WTC11 (cell line): ENCODE measurements around the gene E2F4. TPM values are rescaled to one million over a fixed set of nuclear protein-coding genes. Genes with fewer than 3 reads are reported as not detected.

Experiments
- ATAC-seq: fragments of 200-7000 bp; cut with Tn5 transposase; 2 replicates; pipeline ENCODE4 v1.10.0; 2021; ENCODE audit warnings: mild to moderate bottlenecking, moderate library complexity
- CTCF ChIA-PET: fragments of 300-600 bp; sonication (Branson Sonifier 250); formaldehyde crosslinking; loops from one replicate; lab custom pipeline; 2021; ENCODE audit warnings: antibody characterized with exemption; lab: Charles Lee
- POLR2A ChIA-PET: fragments of 350-600 bp; sonication (Branson Sonifier 250); formaldehyde crosslinking; loops from one replicate; lab custom pipeline; 2021; ENCODE audit warnings: antibody characterized with exemption; lab: Charles Lee
- DNase-seq: peaks from one replicate; pipeline ENCODE4 v3.0.0; 2021; ENCODE audit warnings: low spot score
- H3K27ac Mint-ChIP-seq: 2 replicates; pipeline ENCODE4 v1.8.0; 2021; ENCODE audit warnings: mixed read lengths
- H3K27me3 Mint-ChIP-seq: 2 replicates; pipeline ENCODE4 v1.8.0; 2021; ENCODE audit warnings: low read depth, mild to moderate bottlenecking, moderate library complexity, mixed read lengths
- H3K36me3 Mint-ChIP-seq: 2 replicates; pipeline ENCODE4 v1.8.0; 2021; ENCODE audit warnings: mixed read lengths
- H3K4me1 Mint-ChIP-seq: 2 replicates; pipeline ENCODE4 v1.8.0; 2022; ENCODE audit warnings: mixed read lengths
- H3K4me3 Mint-ChIP-seq: 2 replicates; pipeline ENCODE4 v1.8.0; 2021; ENCODE audit warnings: mild to moderate bottlenecking, moderate library complexity, mixed read lengths
- H3K9me3 Mint-ChIP-seq: 2 replicates; pipeline ENCODE4 v1.8.0; 2021; ENCODE audit warnings: mixed read lengths
- CBFB ChIP-seq: sonication (generic); formaldehyde crosslinking; IDR thresholded peaks from 2 replicates; pipeline ENCODE4 v1.8.1; 2022; ENCODE audit warnings: mild to moderate bottlenecking, low read depth, missing genetic modification reagents
- CREM ChIP-seq: sonication (generic); formaldehyde crosslinking; IDR thresholded peaks from 2 replicates; pipeline ENCODE4 v1.8.1; 2022; ENCODE audit warnings: mild to moderate bottlenecking, missing genetic modification reagents, moderate library complexity
- ELF4 ChIP-seq: sonication (generic); formaldehyde crosslinking; IDR thresholded peaks from 2 replicates; pipeline ENCODE4 v1.8.1; 2022; ENCODE audit warnings: low read depth, mild to moderate bottlenecking, moderate library complexity, missing genetic modification reagents
- EMX1 ChIP-seq: fragments of 250-450 bp; sonication (Bioruptor Pico); IDR thresholded peaks from 2 replicates; pipeline ENCODE4 v1.8.0; 2021; ENCODE audit warnings: mild to moderate bottlenecking
- FOXK1 ChIP-seq: sonication (generic); formaldehyde crosslinking; IDR thresholded peaks from 2 replicates; pipeline ENCODE4 v1.8.0; 2022; ENCODE audit warnings: mild to moderate bottlenecking, moderate library complexity, missing genetic modification reagents
- FOXP1 ChIP-seq: sonication (generic); formaldehyde crosslinking; IDR thresholded peaks from 2 replicates; pipeline ENCODE4 v1.8.0; 2022; ENCODE audit warnings: missing genetic modification reagents, mild to moderate bottlenecking, moderate library complexity, borderline replicate concordance
- GRHL2 ChIP-seq: fragments of 250-450 bp; sonication (Bioruptor Pico); IDR thresholded peaks from 2 replicates; pipeline ENCODE4 v1.8.0; 2022; ENCODE audit warnings: mild to moderate bottlenecking, moderate library complexity; ENCODE audit not compliant: insufficient replicate concordance, severe bottlenecking
- NFYB ChIP-seq: sonication (generic); formaldehyde crosslinking; conservative IDR thresholded peaks from 2 replicates; pipeline ENCODE4 v1.8.0; 2022; ENCODE audit warnings: low read depth, missing genetic modification reagents
- NR1H2 ChIP-seq: sonication (generic); formaldehyde crosslinking; IDR thresholded peaks from 2 replicates; pipeline ENCODE4 v1.9.0; 2021; ENCODE audit warnings: mild to moderate bottlenecking, moderate library complexity, missing genetic modification reagents
- RORB ChIP-seq: fragments of 250-450 bp; sonication (Bioruptor Pico); IDR thresholded peaks from 2 replicates; pipeline ENCODE4 v1.9.0; 2021; ENCODE audit warnings: mild to moderate bottlenecking
- SOX15 ChIP-seq: fragments of 250-450 bp; sonication (Bioruptor Pico); IDR thresholded peaks from 2 replicates; pipeline ENCODE4 v1.9.0; 2021; ENCODE audit warnings: mild to moderate bottlenecking
- TCF7 ChIP-seq: sonication (generic); formaldehyde crosslinking; IDR thresholded peaks from 2 replicates; pipeline ENCODE4 v1.8.0; 2022; ENCODE audit warnings: mild to moderate bottlenecking, low read depth, missing genetic modification reagents, moderate library complexity
- TEAD1 ChIP-seq: sonication (generic); formaldehyde crosslinking; IDR thresholded peaks from 2 replicates; pipeline ENCODE4 v1.8.0; 2022; ENCODE audit warnings: mild to moderate bottlenecking, missing genetic modification reagents
- TP53 ChIP-seq: sonication (generic); formaldehyde crosslinking; IDR thresholded peaks from 2 replicates; pipeline ENCODE4 v1.8.1; 2023; ENCODE audit warnings: mild to moderate bottlenecking, missing genetic modification reagents
- ZBTB21 ChIP-seq: sonication (generic); formaldehyde crosslinking; IDR thresholded peaks from 2 replicates; pipeline ENCODE4 v1.8.1; 2023; ENCODE audit warnings: mild to moderate bottlenecking, missing genetic modification reagents, borderline replicate concordance
- ZNF232 ChIP-seq: sonication (generic); formaldehyde crosslinking; IDR thresholded peaks from 2 replicates; pipeline ENCODE4 v1.8.0; 2022; ENCODE audit warnings: mild to moderate bottlenecking, missing genetic modification reagents
- total RNA-seq: library from RNA; stranded (reverse); gene quantifications from 3 replicates; pipeline ENCODE4 v1.2.3, GENCODE V29; 2021
- TF ChIP-seq, protein P1 (sequence below): sonication (generic); formaldehyde crosslinking; IDR thresholded peaks from 2 replicates; pipeline ENCODE4 v1.8.1; 2022; ENCODE audit warnings: low read depth, mild to moderate bottlenecking, moderate library complexity, missing genetic modification reagents, borderline replicate concordance
- TF ChIP-seq, protein P2 (sequence below): sonication (generic); formaldehyde crosslinking; IDR thresholded peaks from 2 replicates; pipeline ENCODE4 v1.8.1; 2022; ENCODE audit warnings: mild to moderate bottlenecking, moderate library complexity, missing genetic modification reagents
- TF ChIP-seq, protein P3 (sequence below): sonication (generic); formaldehyde crosslinking; IDR thresholded peaks from 2 replicates; pipeline ENCODE4 v1.8.0; 2023; ENCODE audit warnings: missing genetic modification reagents
- TF ChIP-seq, protein P4 (sequence below): sonication (generic); formaldehyde crosslinking; IDR thresholded peaks from 2 replicates; pipeline ENCODE4 v1.8.1; 2023; ENCODE audit warnings: mild to moderate bottlenecking, moderate library complexity, missing genetic modification reagents
- TF ChIP-seq, protein P5 (sequence below): sonication (generic); formaldehyde crosslinking; IDR thresholded peaks from 2 replicates; pipeline ENCODE4 v1.8.1; 2022; ENCODE audit warnings: mild to moderate bottlenecking, missing genetic modification reagents, moderate library complexity, borderline replicate concordance
- TF ChIP-seq, protein P6 (sequence below): fragments of 200-600 bp; IDR thresholded peaks from 2 replicates; pipeline ENCODE4 v1.8.0; 2022; ENCODE audit warnings: antibody characterized with exemption

E2F4 gene
- total RNA-seq, 1 experiment from 2014 or later, result 85.0 TPM

DNA sequence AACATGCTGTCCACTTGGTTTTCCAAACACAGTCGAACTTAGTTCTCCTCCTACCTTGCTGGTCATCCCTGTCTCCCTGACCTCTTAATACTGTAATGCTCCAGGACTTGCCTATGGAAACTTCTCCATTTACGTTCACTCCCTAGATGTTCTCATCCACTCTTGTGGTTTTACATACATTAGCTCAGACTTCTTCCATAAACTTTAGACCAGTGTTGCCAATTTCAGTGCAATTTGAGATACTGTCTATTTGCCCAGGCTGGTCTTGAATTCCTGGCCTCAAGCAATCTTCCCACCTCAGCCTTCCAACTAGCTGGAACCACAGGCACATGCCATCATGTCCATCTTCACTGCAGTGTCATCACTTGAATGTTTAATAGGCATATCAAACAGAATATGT is 9.7 kb upstream of the E2F4 start:
- H3K4me3 Mint-ChIP-seq, result no peak overlapping the region
- ATAC-seq (no peak), DNase-seq (no peak)
- TF ChIP-seq, protein P1, sequence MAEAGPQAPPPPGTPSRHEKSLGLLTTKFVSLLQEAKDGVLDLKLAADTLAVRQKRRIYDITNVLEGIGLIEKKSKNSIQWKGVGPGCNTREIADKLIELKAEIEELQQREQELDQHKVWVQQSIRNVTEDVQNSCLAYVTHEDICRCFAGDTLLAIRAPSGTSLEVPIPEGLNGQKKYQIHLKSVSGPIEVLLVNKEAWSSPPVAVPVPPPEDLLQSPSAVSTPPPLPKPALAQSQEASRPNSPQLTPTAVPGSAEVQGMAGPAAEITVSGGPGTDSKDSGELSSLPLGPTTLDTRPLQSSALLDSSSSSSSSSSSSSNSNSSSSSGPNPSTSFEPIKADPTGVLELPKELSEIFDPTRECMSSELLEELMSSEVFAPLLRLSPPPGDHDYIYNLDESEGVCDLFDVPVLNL (CRISPR knock-in tag), result no peak
- no peak for TF ChIP-seq EMX1
- no peak for TF ChIP-seq TP53 (CRISPR knock-in tag)
- TF ChIP-seq ELF4 (CRISPR knock-in tag), result no peak
- TF ChIP-seq, protein P2, sequence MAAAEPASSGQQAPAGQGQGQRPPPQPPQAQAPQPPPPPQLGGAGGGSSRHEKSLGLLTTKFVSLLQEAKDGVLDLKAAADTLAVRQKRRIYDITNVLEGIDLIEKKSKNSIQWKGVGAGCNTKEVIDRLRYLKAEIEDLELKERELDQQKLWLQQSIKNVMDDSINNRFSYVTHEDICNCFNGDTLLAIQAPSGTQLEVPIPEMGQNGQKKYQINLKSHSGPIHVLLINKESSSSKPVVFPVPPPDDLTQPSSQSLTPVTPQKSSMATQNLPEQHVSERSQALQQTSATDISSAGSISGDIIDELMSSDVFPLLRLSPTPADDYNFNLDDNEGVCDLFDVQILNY (CRISPR knock-in tag), result no peak
- TF ChIP-seq TCF7, result no peak
- no peak for TF ChIP-seq FOXP1 (CRISPR knock-in tag)
- no peak for TF ChIP-seq NR1H2 (CRISPR knock-in tag)
- TF ChIP-seq, protein P3, sequence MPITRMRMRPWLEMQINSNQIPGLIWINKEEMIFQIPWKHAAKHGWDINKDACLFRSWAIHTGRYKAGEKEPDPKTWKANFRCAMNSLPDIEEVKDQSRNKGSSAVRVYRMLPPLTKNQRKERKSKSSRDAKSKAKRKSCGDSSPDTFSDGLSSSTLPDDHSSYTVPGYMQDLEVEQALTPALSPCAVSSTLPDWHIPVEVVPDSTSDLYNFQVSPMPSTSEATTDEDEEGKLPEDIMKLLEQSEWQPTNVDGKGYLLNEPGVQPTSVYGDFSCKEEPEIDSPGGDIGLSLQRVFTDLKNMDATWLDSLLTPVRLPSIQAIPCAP (CRISPR knock-in tag), result no peak
- TF ChIP-seq RORB (CRISPR knock-in tag), result no peak
- TF ChIP-seq, protein P4, sequence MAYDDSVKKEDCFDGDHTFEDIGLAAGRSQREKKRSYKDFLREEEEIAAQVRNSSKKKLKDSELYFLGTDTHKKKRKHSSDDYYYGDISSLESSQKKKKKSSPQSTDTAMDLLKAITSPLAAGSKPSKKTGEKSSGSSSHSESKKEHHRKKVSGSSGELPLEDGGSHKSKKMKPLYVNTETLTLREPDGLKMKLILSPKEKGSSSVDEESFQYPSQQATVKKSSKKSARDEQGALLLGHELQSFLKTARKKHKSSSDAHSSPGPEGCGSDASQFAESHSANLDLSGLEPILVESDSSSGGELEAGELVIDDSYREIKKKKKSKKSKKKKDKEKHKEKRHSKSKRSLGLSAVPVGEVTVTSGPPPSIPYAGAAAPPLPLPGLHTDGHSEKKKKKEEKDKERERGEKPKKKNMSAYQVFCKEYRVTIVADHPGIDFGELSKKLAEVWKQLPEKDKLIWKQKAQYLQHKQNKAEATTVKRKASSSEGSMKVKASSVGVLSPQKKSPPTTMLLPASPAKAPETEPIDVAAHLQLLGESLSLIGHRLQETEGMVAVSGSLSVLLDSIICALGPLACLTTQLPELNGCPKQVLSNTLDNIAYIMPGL (CRISPR knock-in tag), result no peak
- TF ChIP-seq GRHL2, result no peak
- CTCF ChIA-PET, result interaction anchor here (1.5 to 4.4 kb wide), 2 partner anchors 12 to 28 kb away, joined by 9 to 49 read pairs; partner anchors contain the start of gene NOL3
- peaks cover 3% of the 10 kb centered on the region; the same call in 1 of the 2 replicates for H3K36me3 Mint-ChIP-seq
- POLR2A ChIA-PET, result interaction anchor here (0.7 kb wide), 1 partner anchor 65 kb away, joined by 3 read pairs; the partner anchor contains the start of gene FHOD1
- no peak overlapping the region for H3K27ac Mint-ChIP-seq
- peaks cover 40% of the 10 kb centered on the region for H3K27me3 Mint-ChIP-seq
- H3K4me1 Mint-ChIP-seq, result peaks cover 29% of the 10 kb centered on the region
- no peaks in the 10 kb centered on the region for H3K9me3 Mint-ChIP-seq

DNA sequence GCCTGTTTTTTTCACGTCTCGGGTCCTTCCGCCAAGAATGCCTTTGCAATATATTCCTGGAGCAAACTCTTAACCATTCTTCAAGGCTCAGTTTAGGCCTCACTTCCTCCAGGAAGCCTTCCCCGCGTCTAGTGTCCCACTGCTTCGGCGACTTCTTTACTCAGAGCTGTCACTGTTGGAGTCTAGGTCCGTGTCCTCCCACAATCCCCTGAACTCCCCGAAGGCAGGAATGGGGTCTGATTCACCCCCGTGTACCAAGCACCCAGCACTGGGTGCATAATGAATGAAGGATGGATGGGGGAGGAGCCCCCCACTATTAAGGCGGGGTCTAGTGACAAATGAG is 8.7 kb upstream of the E2F4 start:
- POLR2A ChIA-PET, result no interaction called here
- peaks cover 34% of the 10 kb centered on the region for H3K27me3 Mint-ChIP-seq
- DNase-seq (no peak), ATAC-seq (no peak)
- no peaks in the 10 kb centered on the region for H3K9me3 Mint-ChIP-seq
- TF ChIP-seq SOX15 (CRISPR knock-in tag), result no peak
- TF ChIP-seq NFYB (CRISPR knock-in tag), result no peak
- TF ChIP-seq ZNF232 (CRISPR knock-in tag), result peak; percentile 6; the same call in 1 of the 2 replicates
- H3K36me3 Mint-ChIP-seq, result no peaks in the 10 kb centered on the region
- H3K4me3 Mint-ChIP-seq, result no peak overlapping the region
- no peak overlapping the region for H3K27ac Mint-ChIP-seq
- peaks cover 23% of the 10 kb centered on the region for H3K4me1 Mint-ChIP-seq
- CTCF ChIA-PET, result interaction anchor here (1.4 to 4.4 kb wide), 4 partner anchors 9 to 230 kb away, joined by 4 to 49 read pairs (median 20); partner anchors contain the start of gene NOL3

DNA sequence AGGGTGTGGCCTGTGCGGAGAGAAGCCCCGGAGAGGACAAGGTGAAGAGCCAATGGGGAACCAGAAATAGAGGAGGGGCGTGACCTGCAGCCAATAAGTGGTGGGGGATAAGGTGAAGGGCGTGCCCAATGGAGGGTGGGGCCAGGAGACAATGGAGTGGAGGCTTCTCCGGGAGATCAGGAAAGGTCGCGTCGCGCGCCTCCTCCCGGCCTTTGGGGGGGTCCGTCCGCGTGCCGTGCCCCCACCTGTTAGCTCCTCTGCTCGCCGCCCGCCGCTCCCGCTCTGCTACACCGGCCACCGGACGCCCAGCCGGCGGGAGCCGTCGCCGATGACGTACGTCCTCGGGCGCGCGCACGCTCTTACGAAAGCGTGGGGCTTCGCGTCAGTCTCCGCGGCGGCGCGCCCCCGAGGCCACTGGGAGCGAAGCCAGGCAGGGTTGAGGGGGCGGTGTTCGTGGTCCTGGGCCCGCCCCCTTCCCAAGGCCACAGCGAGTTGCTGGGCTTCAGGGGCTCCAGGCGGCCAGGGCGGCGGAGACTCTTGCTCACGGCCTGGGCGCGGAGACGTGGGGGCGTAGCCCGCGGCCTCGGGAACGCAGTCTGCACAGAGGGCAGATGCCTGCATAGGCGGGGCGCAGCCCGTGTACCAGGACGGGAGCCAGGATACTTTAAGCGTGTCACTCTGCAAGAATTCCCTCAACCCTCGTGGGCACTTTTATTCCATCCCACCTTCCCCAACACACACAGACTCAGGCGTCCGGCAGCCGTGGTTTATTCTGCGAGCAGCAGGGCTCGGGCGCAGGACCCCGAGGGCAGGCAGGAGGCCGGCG is 8.1 kb upstream of the E2F4 start, which contains the start of gene MATCAP1:
TSS of gene MATCAP1 (minus strand) at position 337 of the 826 bp plus-strand sequence. CDS start 3,353 bp downstream, outside the sequence.
- ATAC-seq (peak; percentile 90), DNase-seq (peak; percentile 94)
- H3K4me1 Mint-ChIP-seq, result peaks cover 19% of the 10 kb centered on the region
- ChIA-PET POLR2A (interaction anchor here (2.1 kb wide), 1 partner anchor 8 kb away, joined by 6 read pairs; no protein-coding TSS in a partner anchor), CTCF (interaction anchor here (0.6 to 4.4 kb wide), 16 partner anchors 10 to 911 kb away, joined by 3 to 88 read pairs (median 19); partner anchors contain the start of genes B3GNT9, CES3, ELMO3 and FBXL8)
- peaks cover 31% of the 10 kb centered on the region for H3K27me3 Mint-ChIP-seq
- no peak within 1 kb of the TSS for H3K27ac Mint-ChIP-seq
- H3K4me3 Mint-ChIP-seq, result peak within 1 kb of the TSS; percentile 82
- no peaks in the 10 kb centered on the region for H3K36me3 Mint-ChIP-seq
- H3K9me3 Mint-ChIP-seq, result no peaks in the 10 kb centered on the region
- TF ChIP-seq, protein P5, sequence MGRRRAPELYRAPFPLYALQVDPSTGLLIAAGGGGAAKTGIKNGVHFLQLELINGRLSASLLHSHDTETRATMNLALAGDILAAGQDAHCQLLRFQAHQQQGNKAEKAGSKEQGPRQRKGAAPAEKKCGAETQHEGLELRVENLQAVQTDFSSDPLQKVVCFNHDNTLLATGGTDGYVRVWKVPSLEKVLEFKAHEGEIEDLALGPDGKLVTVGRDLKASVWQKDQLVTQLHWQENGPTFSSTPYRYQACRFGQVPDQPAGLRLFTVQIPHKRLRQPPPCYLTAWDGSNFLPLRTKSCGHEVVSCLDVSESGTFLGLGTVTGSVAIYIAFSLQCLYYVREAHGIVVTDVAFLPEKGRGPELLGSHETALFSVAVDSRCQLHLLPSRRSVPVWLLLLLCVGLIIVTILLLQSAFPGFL (CRISPR knock-in tag), result no peak
- TF ChIP-seq CREM (peak; percentile 85), TCF7 (no peak), TEAD1 (0 out of 2 replicates have a peak, but pooled peaks have one; percentile 13), CBFB (CRISPR knock-in tag) (no peak), ZBTB21 (CRISPR knock-in tag) (peak; percentile 91; the same call in 1 of the 2 replicates), FOXK1 (CRISPR knock-in tag) (peak; percentile 54)
- TF ChIP-seq, protein P6, sequence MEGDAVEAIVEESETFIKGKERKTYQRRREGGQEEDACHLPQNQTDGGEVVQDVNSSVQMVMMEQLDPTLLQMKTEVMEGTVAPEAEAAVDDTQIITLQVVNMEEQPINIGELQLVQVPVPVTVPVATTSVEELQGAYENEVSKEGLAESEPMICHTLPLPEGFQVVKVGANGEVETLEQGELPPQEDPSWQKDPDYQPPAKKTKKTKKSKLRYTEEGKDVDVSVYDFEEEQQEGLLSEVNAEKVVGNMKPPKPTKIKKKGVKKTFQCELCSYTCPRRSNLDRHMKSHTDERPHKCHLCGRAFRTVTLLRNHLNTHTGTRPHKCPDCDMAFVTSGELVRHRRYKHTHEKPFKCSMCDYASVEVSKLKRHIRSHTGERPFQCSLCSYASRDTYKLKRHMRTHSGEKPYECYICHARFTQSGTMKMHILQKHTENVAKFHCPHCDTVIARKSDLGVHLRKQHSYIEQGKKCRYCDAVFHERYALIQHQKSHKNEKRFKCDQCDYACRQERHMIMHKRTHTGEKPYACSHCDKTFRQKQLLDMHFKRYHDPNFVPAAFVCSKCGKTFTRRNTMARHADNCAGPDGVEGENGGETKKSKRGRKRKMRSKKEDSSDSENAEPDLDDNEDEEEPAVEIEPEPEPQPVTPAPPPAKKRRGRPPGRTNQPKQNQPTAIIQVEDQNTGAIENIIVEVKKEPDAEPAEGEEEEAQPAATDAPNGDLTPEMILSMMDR, result no peak
